NCI-H69 (cell line): Measurements from ENCODE around the gene NEDD8.

ENCODE experiments used
- DNase-seq: peaks from one replicate; lab custom pipeline; 2025; lab: John Stamatoyannopoulos, UW

NEDD8 gene

DNA sequence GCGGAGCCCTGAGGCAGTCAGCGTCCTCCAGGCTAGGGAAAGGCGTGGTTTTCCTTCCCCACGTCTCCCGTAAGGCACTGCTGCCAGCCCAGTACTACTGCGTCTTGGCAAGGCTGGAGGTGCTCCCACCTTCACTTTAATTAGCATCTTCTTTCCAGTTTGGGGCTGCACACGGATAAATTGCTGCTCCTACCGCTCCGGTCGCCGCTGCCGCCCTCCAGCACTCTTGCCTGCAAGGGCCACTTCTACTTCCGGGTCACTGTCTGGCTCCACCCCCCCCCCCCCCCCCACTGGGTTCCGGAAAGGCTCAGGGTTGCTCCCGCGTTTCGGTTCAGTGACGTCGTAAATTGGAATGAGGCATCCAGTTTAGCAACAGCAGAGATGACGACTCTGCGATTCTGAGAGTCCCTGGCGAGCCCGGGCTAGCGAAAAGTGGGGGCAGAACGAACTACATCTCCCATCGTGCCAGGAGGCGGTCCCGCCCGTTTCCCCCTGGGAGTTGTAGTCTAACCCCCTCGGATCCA is at the start of gene NEDD8:
Gene NEDD8 (minus strand): TSS at position 247 of the 524 bp plus-strand sequence. CDS start 100 bp downstream, at position 147.
- DNase-seq: peak; percentile 94

- no peak for DNase-seq
Measured at GRCh38 chr14:24281636-24282035, 49.5 kb upstream of the NEDD8 start.

GRCh38 chr14:24280797-24281460 is 48.8 kb upstream of the NEDD8 start:
- no peak for DNase-seq

- DNase-seq: peak; percentile 88
Measured at GRCh38 chr14:24279301-24280186, 47.4 kb upstream of the NEDD8 start.

DNA sequence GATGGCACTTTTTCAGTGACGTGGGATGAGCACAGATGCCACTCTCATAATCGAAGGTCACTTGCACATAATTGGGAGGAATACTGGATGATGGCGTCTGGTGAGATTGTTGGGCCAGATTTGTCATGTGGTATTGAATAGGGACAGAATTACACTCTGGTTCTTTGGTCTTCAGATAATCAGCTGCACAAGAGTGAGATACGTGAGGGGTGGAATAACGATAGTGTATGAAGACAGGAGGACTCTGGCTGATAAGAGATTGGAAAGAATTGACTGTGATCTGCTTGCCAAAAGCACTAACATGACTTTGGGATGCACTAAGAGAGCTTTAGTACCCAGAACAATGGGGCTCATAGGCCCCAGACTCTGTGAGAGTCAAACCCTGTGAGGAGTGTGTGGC is 46.3 kb upstream of the NEDD8 start:
- DNase-seq: no peak

- no peak for DNase-seq
Measured at GRCh38 chr14:24277606-24278321, 45.6 kb upstream of the NEDD8 start.

DNA sequence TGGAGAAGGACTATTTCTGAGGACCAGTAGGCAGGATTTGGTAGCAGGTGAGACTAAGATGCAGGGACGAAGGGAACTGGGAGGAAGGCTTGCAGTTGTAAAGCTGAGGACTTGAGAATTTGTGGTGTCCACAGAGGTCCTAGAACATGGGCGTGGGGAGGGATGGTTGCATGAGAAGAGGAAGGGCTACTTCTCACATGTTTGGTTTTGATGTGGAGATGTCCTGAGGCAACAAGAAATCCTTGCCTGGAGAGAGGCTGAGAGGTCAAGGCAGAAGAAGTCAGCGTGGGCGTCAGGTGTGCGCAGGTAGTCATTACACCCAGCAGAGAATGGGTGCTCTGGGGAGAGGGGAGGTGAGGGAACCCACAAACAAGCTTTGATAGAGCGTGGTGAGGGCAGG is 44.9 kb upstream of the NEDD8 start:
- DNase-seq: no peak

DNA sequence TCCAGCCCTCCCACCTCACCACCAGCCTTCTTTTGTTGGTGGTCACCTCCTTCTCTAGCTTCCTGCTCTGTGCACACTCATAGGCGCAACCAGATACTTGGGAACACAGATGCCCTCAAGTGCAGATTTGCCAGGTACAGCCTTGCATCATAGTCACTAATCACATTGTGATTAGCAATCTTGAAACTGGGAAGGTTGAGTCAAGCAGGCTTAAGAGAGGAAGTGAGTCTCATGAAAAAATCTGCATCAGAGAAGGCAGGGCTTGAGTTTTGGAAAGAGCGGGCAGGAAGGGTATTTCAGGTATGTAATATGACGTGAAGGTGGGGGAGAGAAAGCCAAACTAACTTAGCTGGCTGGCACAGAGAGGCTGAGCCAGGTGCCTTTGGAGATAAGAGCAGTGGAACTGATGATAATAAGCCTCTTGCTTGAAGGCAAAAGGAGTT is 42.0 kb upstream of the NEDD8 start:
- no peak for DNase-seq

GRCh38 chr14:24273422-24273998 is 41.3 kb upstream of the NEDD8 start:
- peak; percentile 38 for DNase-seq

DNA sequence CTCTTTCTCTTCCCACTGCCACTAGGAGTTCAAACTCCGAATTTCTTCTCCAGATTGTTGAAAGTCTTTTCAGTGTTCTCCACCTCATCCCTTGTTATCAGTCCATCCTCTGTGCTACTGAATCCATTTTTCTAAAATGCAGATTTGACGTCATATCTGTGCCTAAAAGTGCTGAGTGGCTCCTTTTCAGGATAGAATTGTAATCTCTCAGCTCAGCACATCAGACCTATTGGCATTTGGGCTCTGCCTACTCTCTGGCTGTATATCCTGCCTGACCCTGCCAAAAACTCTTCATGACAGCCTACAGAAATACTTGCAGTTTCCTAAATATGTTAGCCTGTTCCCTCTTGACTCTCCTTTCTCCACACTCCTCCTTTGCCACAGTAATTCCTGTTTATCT is 40.3 kb upstream of the NEDD8 start:
- DNase-seq: no peak

DNA sequence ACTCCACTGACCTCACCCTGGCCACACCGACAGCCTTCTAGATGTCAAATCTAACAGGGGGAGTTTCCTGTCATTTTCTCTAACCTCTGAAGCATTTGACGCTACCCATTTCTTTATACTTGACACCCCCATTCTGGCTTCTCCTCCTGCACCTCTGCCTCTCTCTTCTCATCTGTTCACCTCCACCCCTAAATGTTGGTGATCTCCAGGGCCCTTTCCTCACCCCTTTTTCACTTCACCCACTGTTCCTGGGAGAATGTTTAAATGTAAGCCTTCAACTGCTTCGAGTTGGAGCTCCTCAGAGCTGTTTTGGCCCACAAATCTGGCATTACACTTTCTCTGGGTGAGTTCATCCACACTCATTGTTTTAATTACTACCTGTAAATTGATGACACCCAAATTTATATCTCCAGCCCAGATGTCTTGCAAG is 39.7 kb upstream of the NEDD8 start:
- DNase-seq: peak; percentile 43

DNA sequence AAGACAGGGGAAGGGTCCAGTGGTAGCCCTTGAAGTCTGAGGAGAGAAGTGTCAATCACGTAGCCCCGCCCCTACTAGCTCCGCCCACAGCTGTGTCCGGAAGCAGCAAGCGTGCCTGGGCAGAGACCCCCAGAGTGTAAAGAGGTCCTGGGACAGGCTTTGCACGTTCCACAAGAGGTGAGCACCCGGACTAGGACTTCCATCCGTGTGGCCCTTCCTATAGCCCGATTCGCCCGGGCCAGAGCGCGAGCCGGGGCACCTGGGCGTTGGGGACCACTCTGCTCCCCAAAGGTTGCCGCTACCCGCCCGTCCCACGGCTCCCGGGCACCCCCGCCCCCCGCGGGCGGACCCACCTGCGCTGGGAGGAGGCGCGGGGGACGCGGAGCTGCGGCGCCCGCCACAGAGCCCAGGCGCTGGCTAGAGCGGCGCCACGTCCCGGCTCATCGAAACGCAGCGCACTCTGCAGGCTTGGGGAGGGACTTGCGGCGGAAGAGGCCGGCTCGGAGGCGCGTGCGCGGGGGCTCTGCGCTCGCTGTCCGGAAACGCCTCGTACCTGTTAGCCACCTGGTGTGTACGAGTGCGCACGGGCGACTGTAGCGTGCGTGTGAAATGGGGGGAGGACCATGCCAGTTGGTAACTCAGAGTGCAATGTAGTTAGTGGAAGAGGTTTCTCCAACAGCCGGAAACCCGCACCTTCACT is 39.1 kb upstream of the NEDD8 start, which contains the start of gene RABGGTA:
Gene RABGGTA (minus strand): TSS at position 464 of the 700 bp plus-strand sequence. CDS start 482 bp downstream, outside the sequence.
- DNase-seq: peak; percentile 98

DNA sequence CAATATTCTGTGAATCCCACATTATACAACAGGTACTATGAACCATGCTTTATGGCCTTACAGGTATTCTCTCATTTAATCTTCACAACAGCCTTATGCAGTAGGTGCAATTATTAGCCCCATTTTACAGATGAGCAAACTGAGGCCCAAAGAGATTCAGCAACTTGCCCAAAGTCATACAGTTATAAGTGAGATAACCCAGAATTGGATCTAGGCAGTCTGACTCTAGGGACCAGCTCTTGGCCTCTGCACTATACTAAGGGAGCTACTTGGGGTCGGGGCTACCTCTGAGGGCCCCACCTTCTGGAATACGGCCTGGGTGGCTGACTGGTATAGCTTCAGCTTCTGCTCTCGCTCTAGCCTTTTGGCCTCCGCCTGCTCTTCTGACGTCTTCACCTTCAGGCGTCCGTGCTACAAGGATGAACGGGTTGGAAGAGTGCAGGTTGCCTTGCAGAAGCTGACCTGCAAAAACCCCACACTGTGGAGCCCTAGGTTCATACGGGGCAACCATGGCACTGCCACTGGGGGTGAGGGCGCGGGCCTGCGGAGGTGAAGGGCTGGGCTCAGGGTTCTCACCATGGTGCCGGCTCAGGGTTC is 38.5 kb upstream of the NEDD8 start:
- peak; percentile 72 for DNase-seq

- DNase-seq: no peak
Measured at GRCh38 chr14:24269910-24270536, 37.9 kb upstream of the NEDD8 start.

DNA sequence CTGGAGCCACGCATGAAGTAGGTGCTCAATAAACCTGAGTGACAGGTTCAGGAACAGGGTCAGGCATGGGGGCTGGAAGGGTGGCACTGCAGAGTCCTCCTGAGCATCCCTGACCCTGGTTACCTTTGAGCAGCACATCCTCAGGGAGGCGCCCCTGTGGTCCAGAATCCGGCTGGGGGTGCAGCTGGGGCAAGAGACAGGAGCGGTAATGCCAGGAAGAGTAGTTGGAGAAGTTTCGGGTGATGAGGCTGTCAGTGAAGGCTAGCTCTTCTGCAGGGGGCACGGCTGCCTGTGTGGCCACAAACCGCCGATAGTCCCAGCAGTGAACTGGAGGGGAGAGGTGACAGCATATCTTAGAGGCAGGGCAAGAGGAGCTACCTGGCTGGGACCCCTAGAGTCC is 37.2 kb upstream of the NEDD8 start:
- DNase-seq: no peak

DNA sequence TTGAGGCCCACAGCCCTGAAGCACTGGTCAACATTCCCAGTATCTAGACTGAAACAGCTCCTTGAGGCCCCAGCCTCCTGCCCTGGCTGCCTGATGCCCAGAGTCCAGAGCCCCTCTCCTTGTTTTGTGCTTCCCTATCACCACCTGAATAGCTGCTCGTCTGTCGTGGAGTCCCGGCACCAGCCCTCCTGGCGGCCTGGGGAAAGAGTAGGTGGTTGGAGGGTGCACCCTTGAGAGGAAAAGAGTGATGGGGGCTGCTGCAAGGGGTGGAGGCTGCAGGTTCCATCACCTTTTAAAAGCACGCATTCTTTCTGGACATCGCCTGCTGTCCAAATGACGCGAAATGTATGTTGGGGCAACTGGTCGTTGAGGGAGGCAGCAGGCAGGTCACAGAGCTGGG is 36.1 kb upstream of the NEDD8 start:
- DNase-seq: no peak

DNA sequence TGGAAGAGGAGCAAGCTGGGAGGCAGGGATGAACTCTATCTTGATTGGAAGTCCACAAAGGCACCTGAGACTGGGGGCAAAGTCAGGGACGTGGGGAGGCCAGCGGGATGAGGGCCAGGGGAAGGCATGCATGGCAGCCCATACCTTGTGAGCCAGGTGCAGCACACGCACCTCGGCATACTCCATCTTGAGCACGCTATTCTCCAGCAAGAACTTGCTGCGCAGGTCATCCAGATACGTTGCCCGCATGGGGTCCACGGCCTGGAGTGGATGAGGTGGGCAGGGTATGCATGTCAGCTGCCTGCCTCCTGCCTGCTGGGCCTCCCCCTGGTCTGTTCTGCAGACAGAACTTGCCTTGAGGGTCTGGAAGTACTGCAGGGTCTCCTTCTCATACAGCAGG is 35.3 kb upstream of the NEDD8 start:
- no peak for DNase-seq

DNA sequence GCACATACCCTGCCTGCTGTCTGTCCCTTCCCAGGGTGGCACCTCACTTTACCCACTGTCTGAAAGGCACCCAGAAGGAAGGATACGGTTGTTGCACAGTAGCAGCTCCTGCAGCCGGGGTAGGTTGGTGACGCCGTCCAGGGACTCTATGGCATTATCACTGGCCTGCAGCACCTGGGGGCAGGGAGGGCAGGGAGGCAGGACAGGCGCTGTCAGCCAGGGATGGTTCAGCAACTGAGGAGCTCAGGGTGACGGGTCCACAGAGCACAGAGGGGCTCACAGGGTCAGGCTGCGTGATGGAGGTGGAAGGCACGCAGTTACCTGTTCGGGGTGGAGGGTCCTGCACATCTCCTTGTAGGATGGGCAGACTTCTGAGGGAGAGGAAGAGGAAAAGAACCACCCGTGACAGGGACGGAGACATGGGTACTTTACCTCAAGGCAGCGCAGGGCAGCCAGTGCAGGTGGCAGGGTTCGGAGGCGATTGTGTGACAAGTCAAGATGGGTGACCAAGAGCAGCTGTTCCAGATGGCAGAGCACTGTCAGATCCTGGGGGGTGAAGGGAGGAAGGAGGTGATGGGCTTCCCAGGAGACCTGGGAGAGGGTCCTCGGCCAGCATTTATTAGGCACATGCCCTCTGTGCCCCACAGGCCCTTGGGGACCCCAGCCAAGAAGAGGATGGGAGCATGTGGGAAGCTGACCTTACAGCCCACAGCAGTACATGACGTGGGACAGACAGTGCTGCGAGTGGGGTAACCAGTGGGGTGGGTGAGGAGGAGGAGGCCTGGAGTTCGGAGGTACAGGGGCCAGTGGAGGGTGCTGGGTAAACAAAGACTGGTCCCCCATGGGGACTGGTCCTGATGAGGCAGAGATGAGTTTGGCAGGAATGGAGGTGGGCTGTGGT is 34.4 kb upstream of the NEDD8 start:
- DNase-seq: no peak

DNA sequence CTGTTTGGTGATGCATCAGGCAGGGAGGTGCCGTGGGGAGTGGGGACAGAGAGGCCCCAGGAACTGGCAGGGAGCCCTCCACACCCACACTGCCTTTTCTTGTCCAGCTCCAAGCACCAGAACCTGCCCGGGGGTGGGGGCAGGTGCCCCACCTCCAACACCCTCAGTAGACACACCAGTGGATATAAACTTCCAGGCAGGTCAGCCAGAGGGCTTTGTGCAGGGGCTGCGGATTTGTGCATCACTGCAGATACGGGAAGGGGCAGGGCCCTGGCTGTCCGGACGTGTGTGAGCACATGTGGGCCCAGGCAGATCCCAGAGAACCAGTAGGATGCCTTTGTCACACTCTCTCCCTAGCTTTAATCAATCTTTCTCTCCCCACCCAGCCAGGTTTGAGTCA is 32.1 kb upstream of the NEDD8 start:
- no peak for DNase-seq
